GM23338 (cell line): ENCODE data around the gene SLC41A3.

ENCODE experiments used
- CTCF ChIP-seq, 2 experiments: fragments of 200-600 bp in 1 of 2; sonication (generic) in 1 of 2; conservative IDR thresholded peaks; 2 replicates each; pipeline versions ENCODE4 v1.5.1 to v1.6.1; 2016 to 2017; ENCODE audit warnings: antibody characterized with exemption in 2 of 2, low read depth in 2 of 2, mild to moderate bottlenecking in 2 of 2, moderate library complexity in 1 of 2
- EZH2 ChIP-seq: fragments of 200-600 bp; sonication (generic); IDR thresholded peaks from one replicate; pipeline ENCODE4 v1.8.0; 2017; ENCODE audit warnings: antibody characterized with exemption, mild to moderate bottlenecking, low read depth; ENCODE audit not compliant: unreplicated experiment
- POLR2AphosphoS5 ChIP-seq: IDR thresholded peaks from 2 replicates; pipeline ENCODE4 v1.6.1; 2016; ENCODE audit warnings: antibody characterized with exemption, low read depth

GRCh38 chr3:126035362-126036050, 48.4 kb downstream of the SLC41A3 start:
- TF ChIP-seq CTCF (conservative IDR thresholded peaks at IDR 0.05; ENCODE audit: low read depth in 2 of 2) = no peak
- no peak for TF ChIP-seq POLR2AphosphoS5
- no peak for TF ChIP-seq EZH2
